Breast epithelium (tissue), 3 donors: ENCODE measurements around the gene STAB2.

Experiments used
- CTCF ChIP-seq, 3 donors: fragments of 450-650 bp; IDR thresholded peaks; one replicate each; pipeline ENCODE4 v1.5.1; 2016 to 2017; ENCODE audit warnings: antibody characterized with exemption in 3 of 3, mild to moderate bottlenecking in 3 of 3, moderate library complexity in 3 of 3
- POLR2A ChIP-seq: fragments of 450-650 bp; IDR thresholded peaks from one replicate; pipeline ENCODE4 v1.6.1; 2016; ENCODE audit warnings: antibody characterized with exemption, mild to moderate bottlenecking, moderate library complexity

- TF ChIP-seq CTCF (IDR thresholded peaks at IDR 0.05) (no peak), POLR2A (no peak)
Measured at GRCh38 chr12:103772367-103773108, 185.5 kb downstream of the STAB2 start.
